D721Med (cell line): ENCODE measurements around the gene FAM131A.
A peak's percentile ranks its signal among the peaks of the same experiment; 100 is the strongest.

Experiments used
- DNase-seq: peaks from one replicate; pipeline ENCODE4 v3.0.0; 2011; ENCODE audit warnings: low spot score; ENCODE audit not compliant: insufficient read length
- FAIRE-seq: peaks from 2 replicates; lab custom pipeline; 2011; peaks lifted over from hg19 to GRCh38; lab: Jason Lieb, UNC
- TF ChIP-seq, protein P1 (sequence below): IDR thresholded peaks from 2 replicates; pipeline ENCODE4 v1.5.1; 2012; ENCODE audit warnings: mild to moderate bottlenecking, control low read depth; ENCODE audit not compliant: insufficient read depth; ENCODE audit errors: missing control alignments

The FAM131A gene

GRCh38 chr3:184354121-184354728, 16.8 kb downstream of the FAM131A start:
- FAIRE-seq (no peak), DNase-seq (peak; percentile 81)
- TF ChIP-seq, protein P1, sequence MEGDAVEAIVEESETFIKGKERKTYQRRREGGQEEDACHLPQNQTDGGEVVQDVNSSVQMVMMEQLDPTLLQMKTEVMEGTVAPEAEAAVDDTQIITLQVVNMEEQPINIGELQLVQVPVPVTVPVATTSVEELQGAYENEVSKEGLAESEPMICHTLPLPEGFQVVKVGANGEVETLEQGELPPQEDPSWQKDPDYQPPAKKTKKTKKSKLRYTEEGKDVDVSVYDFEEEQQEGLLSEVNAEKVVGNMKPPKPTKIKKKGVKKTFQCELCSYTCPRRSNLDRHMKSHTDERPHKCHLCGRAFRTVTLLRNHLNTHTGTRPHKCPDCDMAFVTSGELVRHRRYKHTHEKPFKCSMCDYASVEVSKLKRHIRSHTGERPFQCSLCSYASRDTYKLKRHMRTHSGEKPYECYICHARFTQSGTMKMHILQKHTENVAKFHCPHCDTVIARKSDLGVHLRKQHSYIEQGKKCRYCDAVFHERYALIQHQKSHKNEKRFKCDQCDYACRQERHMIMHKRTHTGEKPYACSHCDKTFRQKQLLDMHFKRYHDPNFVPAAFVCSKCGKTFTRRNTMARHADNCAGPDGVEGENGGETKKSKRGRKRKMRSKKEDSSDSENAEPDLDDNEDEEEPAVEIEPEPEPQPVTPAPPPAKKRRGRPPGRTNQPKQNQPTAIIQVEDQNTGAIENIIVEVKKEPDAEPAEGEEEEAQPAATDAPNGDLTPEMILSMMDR = peak; percentile 62

DNA sequence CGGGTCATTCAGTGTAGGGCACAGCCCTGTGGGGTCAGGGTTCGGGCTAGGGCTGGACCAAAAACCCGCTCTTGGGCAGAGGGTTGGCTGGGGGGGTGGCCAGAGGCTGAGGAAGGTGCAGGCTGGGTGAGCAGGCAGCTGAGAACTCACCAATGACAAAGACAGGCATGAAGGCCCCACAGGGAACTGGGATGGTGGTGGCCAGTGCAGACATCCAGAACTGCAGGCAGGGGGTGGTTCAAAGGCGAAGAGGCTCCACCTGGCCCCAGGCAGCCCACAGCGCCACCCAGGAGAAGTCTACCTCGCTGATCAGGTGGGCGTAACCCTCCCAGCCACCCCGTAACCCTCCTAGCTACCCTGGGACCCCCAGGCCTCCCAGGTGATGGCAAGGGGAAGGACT, 17.4 kb downstream of the FAM131A start:
- FAIRE-seq (no peak), DNase-seq (no peak)
- TF ChIP-seq, protein P1 = no peak

DNA sequence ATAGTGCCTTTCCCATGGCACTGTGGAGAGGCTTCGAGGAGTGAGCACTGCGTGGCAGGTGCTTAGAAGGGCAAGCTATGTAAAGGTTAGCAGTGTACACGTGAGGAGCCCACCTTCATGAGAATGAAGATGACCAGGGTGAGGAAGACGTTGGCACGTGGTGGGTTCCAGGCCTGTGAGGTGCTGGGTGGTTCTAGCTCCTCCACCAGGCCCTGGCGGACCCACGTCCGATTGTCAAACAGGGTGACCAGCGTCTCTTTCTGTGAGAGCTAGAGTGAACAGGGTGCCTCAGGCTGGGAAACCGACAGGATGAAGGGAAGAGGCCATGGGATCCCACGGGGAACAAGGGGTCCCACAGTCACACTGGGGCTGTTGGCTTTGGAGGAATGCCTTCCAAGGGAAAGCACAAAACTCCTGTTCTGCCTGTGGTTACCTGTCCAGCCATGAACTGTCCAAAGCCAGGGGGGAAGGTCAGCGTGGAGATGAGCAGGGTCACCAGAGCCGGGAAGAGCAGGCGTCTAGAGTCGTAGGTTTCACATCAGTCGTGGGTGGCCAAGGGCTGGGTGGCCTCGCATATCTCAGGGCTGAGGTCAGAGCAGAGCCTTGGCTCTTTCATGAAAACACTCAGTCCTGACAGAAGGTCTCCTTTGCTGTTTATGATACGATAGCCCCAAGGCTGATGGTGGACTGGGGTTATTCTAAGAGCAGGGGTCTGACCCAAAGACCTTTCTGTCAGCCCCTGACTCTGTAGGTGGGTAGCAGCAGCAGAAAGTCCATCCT, 18.1 kb downstream of the FAM131A start:
- no peak for DNase-seq
- TF ChIP-seq, protein P1 = no peak
- FAIRE-seq = no peak

- DNase-seq = no peak
- TF ChIP-seq, protein P1 = no peak
- FAIRE-seq = no peak
Observed at GRCh38 chr3:184357248-184358123, 20.1 kb downstream of the FAM131A start.

GRCh38 chr3:184358124-184358767, 20.8 kb downstream of the FAM131A start:
- TF ChIP-seq, protein P1 = no peak
- no peak for DNase-seq
- no peak for FAIRE-seq

GRCh38 chr3:184358921-184359350, 21.5 kb downstream of the FAM131A start:
- DNase-seq (no peak), FAIRE-seq (no peak)
- TF ChIP-seq, protein P1 = no peak
